Gastrocnemius medialis (tissue), 4 donors: ENCODE results near the gene EXOSC5.

Experiments used
- CTCF ChIP-seq, 5 experiments: fragments of 450-650 bp in 3 of 5; fragments of 200-600 bp in 2 of 5; sonication (generic) in 2 of 5; IDR thresholded peaks in 4 of 5; conservative IDR thresholded peaks in 1 of 5; 1 replicate in 4 of 5; 2 replicates in 1 of 5; pipeline ENCODE4 v1.5.1; 2016 to 2019; ENCODE audit warnings: antibody characterized with exemption in 5 of 5, mild to moderate bottlenecking in 3 of 5, moderate library complexity in 3 of 5
- POLR2A ChIP-seq, 2 donors: fragments of 450-650 bp; IDR thresholded peaks; one replicate each; pipeline ENCODE4 v1.6.1; 2017; ENCODE audit warnings: antibody characterized with exemption in 2 of 2, mild to moderate bottlenecking in 2 of 2, moderate library complexity in 2 of 2

- TF ChIP-seq CTCF (IDR thresholded peaks at IDR 0.05 in 4 of 5, conservative IDR thresholded peaks at IDR 0.05 in 1 of 5) = no peak
- TF ChIP-seq POLR2A (IDR thresholded peaks at IDR 0.05) = no peak
Measured at GRCh38 chr19:41416194-41416674, 19.1 kb upstream of the EXOSC5 start.
